ENCODE results near the gene MGMT.
"Not testable (repeated sequence)": the region's sequence is repeated elsewhere in the genome, so short reads cannot be mapped to it uniquely, and the experiment has no call there.

The MGMT gene

DNA sequence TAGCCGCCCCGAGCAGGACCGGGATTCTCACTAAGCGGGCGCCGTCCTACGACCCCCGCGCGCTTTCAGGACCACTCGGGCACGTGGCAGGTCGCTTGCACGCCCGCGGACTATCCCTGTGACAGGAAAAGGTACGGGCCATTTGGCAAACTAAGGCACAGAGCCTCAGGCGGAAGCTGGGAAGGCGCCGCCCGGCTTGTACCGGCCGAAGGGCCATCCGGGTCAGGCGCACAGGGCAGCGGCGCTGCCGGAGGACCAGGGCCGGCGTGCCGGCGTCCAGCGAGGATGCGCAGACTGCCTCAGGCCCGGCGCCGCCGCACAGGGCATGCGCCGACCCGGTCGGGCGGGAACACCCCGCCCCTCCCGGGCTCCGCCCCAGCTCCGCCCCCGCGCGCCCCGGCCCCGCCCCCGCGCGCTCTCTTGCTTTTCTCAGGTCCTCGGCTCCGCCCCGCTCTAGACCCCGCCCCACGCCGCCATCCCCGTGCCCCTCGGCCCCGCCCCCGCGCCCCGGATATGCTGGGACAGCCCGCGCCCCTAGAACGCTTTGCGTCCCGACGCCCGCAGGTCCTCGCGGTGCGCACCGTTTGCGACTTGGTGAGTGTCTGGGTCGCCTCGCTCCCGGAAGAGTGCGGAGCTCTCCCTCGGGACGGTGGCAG lies at the start of gene MGMT:
TSS of gene MGMT (plus strand) at position 539 of the 656 bp plus-strand sequence.
- peak; percentile 97 for DNase-seq

DNA sequence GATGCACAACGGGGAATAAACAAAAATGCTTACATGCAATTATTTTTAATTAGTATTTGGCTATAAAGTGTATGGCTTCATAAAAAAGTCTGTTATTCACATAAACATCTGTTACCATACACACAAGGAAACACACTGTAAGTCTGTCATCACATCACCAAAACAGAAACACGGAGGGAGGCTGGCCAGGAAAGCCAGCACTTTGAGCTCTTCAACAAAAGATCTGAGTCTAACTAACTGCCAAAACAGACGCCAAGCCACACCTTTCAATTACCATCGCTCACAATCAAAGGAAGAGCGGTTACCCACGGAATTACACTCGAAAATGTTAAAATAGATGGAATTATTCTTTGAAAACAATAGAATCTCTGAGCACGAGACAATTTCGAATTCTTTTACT lies 49.2 kb upstream of the MGMT start:
- peak; percentile 70 for DNase-seq

DNA sequence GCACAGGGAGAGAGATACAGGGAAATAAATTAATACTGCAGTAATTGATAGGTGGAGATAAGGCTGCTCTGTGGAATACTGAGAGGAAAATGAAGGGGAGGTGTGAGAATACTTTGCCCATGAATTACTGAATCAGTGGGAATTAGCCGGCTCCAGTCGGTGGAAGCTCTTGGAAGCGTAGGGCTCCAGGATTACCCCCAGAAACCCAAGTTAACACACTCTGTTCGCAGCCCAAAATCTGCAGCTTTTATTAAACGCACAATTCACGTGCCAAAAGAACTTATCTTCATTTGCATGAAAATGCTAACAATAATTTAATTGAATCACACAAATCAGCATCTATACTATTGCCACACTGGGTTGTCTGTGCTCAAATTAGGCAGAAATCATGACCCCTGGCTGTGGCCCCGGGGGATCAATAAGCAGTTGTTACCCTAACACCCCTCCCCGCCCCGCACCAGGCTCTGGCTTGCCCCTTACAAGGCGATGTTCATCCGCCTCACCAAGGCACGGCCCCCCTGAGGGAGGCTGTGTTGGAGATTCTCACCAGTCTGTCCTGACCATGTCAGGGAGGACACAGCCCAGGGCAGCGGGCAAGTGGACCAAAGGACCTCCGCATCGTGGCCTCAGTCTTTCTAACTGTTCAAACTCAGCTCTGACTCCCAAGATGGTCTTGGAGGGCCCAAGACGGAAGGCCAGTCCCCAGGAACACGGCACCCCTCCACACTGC lies 48.4 kb upstream of the MGMT start:
- no peak for DNase-seq

DNA sequence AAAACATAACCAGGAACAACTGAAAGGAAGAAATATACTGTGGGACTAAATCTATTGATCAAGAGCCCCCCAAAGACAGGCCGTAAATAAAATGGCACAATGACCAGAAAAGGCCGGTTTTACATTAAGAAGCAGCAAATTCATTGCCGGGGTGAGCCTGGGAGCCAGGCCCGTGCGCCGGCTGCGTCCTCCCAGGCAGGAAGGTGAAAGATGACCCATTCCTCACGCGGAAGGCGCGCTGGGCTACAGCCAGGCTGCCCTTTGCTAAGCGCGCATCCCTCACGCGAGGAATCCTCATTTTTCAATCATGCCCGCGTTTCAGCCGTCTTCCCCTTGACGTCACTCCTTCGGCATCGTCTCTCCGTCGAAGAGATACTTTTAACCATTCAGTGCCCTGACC lies 47.6 kb upstream of the MGMT start:
- DNase-seq: no peak

DNA sequence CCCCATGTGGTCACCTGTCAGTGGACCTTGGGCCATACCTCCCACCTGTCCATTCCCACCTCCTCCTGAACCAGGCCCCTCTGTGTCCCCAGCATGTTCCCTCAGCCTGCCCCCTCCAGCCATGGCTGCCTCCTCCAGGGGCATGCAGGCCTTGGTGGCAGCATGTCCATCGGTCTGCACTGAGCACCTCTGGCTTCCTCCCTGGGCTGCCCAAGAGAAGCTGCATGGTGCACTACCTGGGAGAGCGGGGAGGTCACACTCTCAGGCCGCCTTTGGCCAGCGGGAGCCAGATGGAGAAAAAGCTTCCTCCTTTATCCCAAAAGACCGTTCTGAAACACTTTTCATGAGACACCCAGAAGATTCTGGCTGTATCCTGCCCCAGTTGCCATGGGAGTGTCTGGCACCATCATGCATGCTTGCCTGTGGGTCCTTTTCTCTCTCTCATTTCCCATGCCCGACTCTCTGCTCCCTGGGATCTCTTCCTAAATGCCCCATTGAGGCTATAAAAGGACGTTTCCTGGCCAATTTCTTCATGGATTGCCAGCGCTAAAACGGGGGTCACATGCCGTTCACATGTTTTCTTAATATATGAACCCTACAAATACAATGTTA lies 45.5 kb upstream of the MGMT start:
- no peak for DNase-seq

DNA sequence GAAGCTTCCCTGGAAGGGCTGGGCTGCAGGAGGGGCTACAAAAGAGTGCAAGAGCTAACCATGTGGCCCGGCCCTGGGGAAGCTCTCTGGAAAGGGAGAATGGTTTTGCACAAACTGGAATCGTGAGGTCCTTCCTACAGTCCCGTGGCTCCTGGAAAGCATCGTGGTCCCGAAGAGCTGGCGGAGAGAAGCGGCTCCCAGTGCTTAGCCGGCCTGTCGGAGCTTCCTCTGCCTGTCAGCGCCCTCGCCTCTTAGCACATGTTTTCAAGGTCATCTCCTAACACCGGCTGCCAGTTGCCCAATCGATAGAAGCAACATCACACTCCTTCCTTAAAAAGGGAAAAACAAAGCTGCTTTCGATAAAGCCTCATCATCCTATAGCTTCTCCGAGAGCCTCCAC lies 42.1 kb upstream of the MGMT start:
- no peak for DNase-seq

DNA sequence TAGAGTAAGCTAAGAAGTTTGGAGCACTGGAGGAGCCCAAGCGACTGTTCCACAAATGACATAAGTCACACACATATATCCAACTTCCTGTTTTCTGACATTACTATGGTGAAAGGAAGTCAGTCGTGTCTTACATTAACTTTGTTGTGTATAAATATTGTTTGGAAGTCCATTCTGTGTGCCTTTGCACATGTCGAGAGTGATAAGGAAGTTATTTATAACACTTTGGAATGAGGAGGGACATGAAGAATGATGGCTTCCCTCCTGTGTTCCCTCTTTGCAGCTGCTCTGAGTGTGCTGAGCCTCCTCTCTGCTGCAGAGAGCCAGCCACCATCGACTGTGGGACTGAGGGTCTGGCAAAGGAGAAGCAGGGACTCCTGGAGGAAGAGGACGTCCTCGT lies 40.4 kb upstream of the MGMT start:
- no peak for DNase-seq

DNA sequence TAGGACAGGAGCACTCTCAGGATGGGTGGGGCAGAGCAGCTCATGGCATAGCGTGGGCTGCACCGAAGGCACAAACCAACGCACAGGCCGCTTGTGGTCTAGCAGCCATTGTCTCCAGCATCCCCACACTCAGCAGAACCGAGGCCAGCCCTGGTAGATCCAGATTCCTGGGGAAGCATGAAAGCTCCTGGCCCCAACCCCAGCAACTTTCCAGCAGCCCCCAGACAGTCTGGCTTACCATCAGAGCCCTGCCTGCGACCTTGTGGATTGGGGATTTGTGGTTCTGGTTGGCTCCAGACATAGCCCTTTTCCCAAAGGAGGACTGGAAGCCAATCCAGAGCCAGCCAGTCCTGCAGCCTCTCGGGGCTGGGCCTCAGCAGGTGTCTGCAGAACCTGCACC lies 33.8 kb upstream of the MGMT start:
- DNase-seq: no peak

DNA sequence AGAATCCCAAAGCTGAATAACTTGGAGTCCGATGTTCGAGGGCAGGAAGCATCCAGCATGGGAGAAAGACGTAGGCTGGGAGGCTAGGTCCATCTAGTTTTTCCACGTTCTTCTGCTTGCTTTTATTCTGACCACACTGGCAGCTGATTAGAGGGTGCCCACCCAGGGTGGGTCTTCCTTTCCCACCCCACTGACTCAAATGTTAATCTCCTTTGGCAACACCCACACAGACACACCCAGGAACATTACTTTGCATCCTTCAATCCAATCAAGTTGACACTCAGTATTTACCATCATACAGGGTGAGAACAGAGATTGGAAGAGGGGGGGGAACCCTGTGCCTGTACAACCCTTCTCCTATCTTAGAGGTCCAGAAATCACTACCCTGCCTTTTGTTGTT lies 31.3 kb upstream of the MGMT start:
- not testable (repeated sequence) for DNase-seq

DNA sequence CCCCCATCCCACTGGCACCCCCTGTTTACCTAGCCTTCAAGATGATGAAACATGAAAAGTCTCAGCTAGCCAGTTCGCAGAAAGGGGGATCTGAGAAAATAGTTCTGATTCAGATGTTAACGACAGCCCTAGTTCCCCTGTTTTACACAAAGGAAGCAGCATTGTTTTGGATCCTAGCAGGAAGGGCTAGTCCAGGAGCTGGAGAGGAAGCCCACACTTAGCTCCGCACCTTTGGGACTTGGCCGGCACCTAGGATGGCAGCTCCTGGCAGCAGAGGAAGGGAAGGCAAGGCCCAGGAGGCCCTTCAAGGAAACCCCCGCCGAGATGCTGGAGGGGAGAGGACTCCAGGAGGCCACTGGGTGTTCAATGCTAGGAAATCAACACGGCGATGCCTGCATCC lies 29.0 kb upstream of the MGMT start:
- no peak for DNase-seq

DNA sequence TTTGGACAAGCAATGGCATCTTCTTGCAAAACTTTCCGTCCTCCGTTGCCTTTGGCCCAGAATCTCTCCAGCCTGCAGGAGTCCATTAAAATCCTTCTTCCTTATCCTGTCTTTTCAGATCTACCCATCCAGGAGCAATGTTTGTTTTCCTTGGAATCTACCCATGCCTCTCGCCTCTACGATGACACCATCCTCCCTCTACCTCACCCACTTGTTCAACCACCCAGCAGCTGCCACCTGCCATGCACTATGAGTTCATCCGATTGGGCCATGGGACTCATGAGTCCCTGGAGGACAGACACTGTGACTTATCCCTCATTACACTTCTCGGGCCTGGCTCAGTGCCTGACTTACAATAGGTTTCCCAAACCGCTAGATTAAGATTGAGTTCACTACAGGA lies 26.8 kb upstream of the MGMT start:
- no peak for DNase-seq

DNA sequence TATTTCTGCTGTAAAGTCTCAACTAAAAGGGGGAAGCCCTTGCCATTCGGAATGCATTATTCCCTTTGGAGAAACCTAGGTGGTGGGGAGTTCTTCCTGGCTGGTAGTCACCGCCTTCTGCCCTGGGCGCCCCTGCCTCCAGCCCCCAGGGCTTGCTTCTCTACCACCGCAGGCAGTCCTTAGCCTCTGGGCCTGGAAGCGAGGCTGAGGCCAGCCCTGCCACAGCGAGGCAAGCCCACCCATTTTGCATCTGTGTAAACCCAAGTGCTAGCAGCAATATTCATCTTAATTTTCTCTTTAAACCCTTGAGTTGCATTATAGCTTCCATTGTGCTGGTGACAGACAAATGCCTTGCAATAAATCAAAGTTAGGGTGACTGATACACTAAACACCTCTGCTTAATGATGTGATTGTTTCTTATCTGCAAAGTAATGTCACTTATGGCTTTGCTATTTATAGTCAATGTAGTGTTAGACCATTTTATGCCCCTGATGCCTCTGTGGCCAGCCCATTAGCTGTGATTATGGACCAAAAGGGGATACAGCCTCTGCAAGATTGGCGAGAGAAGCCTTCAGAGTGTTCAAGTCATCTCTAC lies 26.2 kb upstream of the MGMT start:
- no peak for DNase-seq

DNA sequence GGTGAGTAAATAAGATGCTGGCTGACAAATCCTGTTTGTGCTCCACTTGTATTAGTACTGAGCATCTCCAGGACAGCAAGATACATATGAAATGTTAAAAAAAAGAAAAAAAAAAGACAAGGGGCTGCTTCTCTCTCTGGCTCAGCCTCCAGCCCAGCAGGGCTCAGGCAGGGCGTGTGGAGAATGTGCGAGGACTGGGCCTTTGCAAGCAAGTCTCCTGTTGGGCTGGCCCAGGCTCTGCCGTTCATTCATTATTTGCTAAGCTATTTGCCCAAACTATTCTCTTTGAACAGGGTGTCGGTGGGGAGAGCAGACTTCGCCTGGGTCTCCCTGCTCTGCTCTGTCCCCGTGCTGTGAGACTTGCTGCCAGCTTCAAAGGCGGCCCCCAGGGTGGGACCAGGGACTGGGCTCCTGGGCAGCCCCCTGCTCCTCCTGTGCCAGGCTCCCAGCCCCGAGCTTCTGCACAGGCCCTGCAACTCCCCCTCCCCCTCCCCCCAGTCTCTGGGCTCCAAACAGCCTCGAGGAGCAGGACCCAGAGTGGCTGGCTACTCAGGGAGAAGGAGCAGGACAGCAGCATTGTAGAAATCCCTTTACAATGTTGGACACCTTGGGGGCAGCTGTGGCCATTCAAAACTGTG lies 25.6 kb upstream of the MGMT start:
- DNase-seq: no peak

DNA sequence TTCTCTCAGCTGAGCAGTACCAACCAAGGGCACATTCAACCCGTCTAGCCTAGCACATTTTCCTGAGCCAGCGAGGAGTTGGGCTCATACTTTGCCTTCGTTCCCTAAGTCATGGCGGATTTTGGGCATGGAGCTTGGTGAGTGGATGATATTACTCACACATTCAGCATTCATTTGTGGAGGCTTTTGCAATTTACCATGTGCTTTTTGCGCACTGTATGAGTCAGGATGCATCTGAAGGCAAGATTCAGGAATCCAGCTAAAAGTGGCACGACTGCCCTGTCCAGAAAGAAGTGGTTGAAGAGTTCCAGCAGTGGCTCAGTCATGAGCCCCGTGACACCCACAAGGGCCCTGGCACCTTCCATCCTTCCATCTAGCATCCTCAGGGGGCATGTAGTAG lies 24.2 kb upstream of the MGMT start:
- DNase-seq: no peak

DNA sequence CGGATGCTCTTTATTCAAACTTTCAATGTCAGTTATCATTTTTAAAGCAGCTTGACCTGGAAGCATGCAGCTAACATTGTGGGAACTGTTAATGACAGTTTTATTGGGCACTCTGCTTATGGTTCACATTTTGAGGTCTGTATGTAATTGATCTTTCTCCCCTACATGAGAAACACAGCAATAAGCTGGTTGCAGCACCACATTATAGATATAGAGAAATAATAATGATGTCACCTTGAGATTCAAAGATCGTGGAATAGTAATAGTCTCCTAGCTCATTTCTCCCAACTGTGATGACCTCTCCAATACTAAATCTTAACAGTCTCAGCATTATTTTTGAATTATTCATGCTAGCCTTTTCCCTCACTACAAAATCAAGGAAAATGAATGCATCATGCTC lies 22.7 kb upstream of the MGMT start:
- no peak for DNase-seq

DNA sequence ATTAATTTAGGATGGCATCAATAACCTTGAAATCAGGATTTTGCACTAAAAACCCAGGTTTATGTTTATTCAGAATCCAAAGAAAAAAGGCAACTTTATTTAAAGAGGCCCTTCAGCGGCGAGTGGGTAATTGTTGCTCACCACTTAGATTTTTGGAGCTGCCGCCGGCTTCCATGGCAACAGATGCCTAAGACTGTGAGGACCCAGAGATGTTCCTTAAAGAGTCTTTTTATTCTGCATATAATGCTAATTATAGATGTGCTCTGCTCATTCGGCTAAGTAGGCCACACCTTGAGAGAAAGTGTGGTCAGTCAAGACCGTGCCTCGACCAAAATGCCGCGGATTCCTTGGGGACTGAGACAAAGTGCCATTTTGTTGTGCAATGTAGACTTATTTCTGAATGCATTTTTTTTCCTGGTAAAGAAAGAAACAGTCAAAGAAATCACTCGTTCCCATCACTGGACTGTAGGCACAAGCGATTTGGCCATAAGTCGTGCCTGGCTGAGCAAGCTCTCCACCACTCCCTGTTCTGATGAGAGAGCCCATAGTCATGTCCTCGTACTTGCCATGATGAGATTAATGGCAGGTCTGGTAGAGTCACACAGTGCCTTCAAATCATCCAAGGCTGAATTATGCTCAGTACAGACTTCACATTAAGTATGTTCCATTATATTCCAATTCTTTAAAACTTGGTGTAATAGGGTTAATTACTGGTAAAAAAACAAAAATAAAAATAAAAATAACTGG lies 21.4 kb upstream of the MGMT start:
- DNase-seq: no peak

DNA sequence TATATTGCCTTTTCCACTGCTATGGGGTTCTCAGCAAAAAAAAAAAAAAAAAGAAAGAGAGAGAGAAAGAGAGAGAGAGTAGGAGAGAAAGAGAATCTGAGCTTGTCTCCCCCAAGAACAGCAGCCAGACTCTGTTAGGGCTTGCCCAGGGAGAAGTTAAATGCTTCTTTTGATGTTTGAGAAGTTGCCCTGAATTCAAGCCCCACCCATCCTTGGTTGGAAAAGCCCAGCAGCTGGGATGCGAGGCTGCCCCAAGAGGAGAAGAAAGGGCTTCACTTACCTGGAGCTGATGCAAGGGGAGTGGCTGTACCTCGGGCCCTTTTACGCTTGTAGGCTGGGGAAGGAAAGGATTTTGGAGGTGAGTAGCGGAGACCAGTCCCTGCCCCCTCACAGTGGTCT lies 20.9 kb upstream of the MGMT start:
- no peak for DNase-seq

DNA sequence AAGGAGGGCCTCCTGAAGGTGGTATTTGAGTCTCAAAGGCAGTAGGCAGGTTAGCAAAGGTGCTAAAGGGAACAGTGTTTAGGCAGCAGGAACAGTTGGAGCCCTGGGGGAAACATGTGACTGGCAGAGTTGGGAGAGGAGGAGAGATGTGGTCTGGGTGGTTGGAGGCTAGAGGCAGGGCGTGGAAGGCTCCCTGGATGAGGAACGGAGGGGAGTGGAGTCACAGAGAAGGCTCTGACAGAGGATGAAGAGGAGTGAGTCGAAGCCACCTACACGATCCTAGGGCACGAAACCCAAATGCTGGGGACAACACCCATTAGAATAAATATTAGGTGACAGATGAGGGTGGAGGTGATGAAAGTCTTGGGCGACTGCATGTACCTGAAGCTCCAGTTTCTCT lies 19.6 kb upstream of the MGMT start:
- no peak for DNase-seq

DNA sequence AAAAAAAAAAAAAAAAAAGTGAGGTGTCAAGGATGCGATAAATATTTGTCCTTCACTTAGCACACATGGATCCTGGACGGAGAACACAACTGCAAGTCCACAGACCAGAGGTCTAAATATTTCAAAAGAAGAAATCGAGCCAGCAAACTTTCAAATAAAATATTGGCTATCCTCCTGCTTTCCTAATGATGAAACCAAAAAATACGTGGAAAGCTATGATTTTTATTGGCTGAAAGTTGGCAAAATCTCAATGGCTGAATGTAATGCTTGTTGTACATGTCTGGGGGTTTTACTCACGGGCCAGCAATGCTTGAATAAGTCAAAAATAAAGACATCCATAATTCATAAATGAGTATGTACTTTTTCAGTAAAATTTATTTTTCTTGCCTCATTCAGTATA lies 19.0 kb upstream of the MGMT start:
- no peak for DNase-seq

DNA sequence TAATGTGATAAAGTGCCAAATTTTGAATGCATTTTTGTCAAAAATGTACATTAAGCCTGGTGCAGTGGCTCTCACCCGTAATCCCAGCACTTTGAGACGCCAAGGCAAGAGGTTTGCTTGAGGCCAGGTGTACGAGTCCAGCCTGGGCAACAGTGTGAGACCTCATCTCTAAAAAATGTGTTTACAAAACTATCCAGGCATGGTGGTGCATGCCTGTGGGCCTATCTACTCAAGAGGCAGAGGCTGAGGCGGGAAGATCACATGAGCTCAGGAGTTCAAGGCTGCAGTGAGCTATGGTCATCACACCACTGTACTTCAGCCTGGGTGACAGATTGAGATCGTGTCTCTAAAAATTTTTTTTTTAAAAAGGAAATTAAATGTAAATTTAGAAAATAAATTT lies 18.5 kb upstream of the MGMT start:
- DNase-seq: no peak

DNA sequence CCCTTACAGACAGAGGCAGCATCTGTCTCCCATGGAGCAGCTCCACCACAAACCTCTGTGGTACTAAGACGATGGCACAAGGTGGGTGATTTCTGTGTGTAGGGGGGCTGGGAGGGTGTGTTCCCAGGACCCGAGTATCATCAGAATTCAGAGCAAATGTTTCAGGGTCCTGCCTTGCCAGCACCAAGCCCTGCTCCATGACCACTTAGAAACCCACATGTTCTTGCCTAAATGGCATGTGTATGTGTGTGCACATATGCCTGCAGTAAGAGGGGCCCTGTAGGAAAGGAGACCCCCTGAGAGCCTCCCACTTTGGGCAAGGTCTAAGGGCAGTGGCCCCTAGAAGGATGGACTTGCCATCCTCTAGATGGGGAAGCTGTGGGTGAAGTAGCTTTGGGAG lies 17.1 kb upstream of the MGMT start:
- no peak for DNase-seq

DNA sequence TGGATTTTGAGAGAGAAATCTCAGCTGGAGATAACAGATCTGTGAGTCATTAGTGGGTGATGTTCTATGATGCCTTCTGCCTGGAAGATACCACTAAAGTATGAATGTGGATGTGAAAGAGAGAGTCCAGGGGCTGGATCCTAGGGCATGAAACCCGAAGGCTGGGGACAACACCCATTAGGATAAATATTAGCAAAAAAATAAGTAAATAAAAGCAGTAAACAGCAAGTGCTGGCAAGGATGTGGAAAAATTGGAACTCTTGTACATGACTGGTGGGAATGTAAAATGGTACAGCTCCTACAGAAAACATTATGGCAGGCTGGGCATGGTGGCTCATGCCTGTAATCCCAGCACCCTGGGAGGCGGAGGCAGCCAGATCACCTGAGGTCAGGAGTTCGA lies 16.6 kb upstream of the MGMT start:
- DNase-seq: no peak

DNA sequence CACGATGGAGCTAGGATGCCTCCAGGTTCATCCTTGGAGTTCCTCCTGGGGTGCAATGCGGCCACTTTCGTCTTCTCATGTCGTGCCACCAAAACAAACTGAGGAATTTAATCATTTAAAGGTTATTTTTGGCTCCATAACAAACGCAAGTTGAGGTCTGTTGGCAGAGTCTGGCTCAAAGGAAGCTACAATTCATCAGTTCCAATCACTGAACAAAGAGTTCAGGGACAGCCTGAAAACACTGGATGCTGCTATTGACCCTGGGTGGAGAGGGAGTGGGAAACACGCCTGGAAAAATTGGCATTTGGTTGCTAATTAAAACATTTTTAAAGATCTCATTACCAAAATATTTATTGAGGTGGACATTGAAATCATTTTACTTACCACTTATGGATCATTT lies 11.4 kb upstream of the MGMT start:
- DNase-seq: no peak
